SU-DHL-6 (cell line): ENCODE data around the gene AGBL3.

Experiments
- H2AFZ ChIP-seq: fragments of 200-600 bp; sonication (generic); 2 replicates; pipeline ENCODE4 v1.6.1; 2014; ENCODE audit warnings: low read depth, mild to moderate bottlenecking, moderate library complexity, mixed read lengths, antibody characterized with exemption, low read length; ENCODE audit not compliant: severe bottlenecking
- H3F3A ChIP-seq: fragments of 200-600 bp; shearing (Covaris generic); 2 replicates; pipeline ENCODE4 v1.6.0; 2016; ENCODE audit warnings: antibody characterized with exemption, mild to moderate bottlenecking; ENCODE audit not compliant: insufficient read depth
- H3K27ac ChIP-seq: fragments of 200-600 bp; sonication (generic); 2 replicates; pipeline ENCODE4 v1.5.1; 2016; ENCODE audit warnings: low read depth, mild to moderate bottlenecking, low read length, moderate library complexity, mixed read lengths
- H3K27me3 ChIP-seq: fragments of 200-600 bp; sonication (generic), shearing (Covaris generic); 2 replicates; pipeline ENCODE4 v1.6.0; 2014; ENCODE audit warnings: mild to moderate bottlenecking, low read length
- H3K36me3 ChIP-seq: fragments of 200-600 bp; sonication (generic); 2 replicates; pipeline ENCODE4 v1.6.1; 2014; ENCODE audit warnings: mild to moderate bottlenecking, low read length, mixed read lengths
- H3K4me2 ChIP-seq: fragments of 300-600, 200-600 bp; shearing (Covaris generic), sonication (generic); 2 replicates; pipeline ENCODE4 v1.6.0; 2014; ENCODE audit warnings: low read length, low read depth, mild to moderate bottlenecking; ENCODE audit not compliant: poor library complexity, severe bottlenecking
- H3K4me3 ChIP-seq: fragments of 200-600 bp; sonication (generic); 2 replicates; pipeline ENCODE4 v1.5.1; 2014; ENCODE audit warnings: antibody characterized with exemption, low read length, mild to moderate bottlenecking, mixed read lengths; ENCODE audit not compliant: insufficient read depth, poor library complexity, severe bottlenecking
- H3K79me2 ChIP-seq: fragments of 200-600 bp; sonication (generic); 2 replicates; pipeline ENCODE4 v1.6.1; 2014; ENCODE audit warnings: mild to moderate bottlenecking, low read length, moderate library complexity; ENCODE audit not compliant: insufficient read depth
- H3K9ac ChIP-seq: fragments of 200-600 bp; sonication (generic); 2 replicates; pipeline ENCODE4 v1.7.0; 2014; ENCODE audit warnings: mild to moderate bottlenecking, low read length
- H3K9me2 ChIP-seq: fragments of 200-600 bp; sonication (generic); replicated peaks from 2 replicates; pipeline ENCODE4 v1.6.1; 2014; ENCODE audit warnings: low read length; ENCODE audit not compliant: insufficient read depth
- H3K9me3 ChIP-seq: fragments of 200-600 bp; sonication (generic); 2 replicates; pipeline ENCODE4 v1.6.1; 2014; ENCODE audit warnings: low read length, mixed read lengths; ENCODE audit not compliant: insufficient read depth
- H4K20me1 ChIP-seq: fragments of 200-600 bp; sonication (generic); 2 replicates; pipeline ENCODE4 v1.6.1; 2014; ENCODE audit warnings: low read depth, mild to moderate bottlenecking, antibody characterized with exemption, low read length, moderate library complexity, mixed read lengths
- CTCF ChIP-seq: fragments of 200-600 bp; sonication (generic); IDR thresholded peaks from one replicate; pipeline ENCODE4 v1.5.1; 2017; ENCODE audit warnings: antibody characterized with exemption, mild to moderate bottlenecking, low read length, moderate library complexity; ENCODE audit not compliant: insufficient read depth, poor library complexity, severe bottlenecking
- EZH2phosphoT487 ChIP-seq: fragments of 200-600 bp; sonication (generic), shearing (Covaris generic); conservative IDR thresholded peaks from 2 replicates; pipeline ENCODE4 v1.6.1; 2018; ENCODE audit warnings: mild to moderate bottlenecking, antibody characterized with exemption, low read length, moderate library complexity, mixed read lengths

AGBL3 gene

GRCh38 chr7:135075716-135076115 lies 89.4 kb downstream of the AGBL3 start:
- no peaks in the 10 kb centered on the region for H3F3A ChIP-seq
- no peaks in the 10 kb centered on the region for H3K79me2 ChIP-seq
- H3K9ac ChIP-seq: no peak overlapping the region
- no peak overlapping the region for H3K27ac ChIP-seq
- H3K36me3 ChIP-seq: no peaks in the 10 kb centered on the region
- no peaks in the 10 kb centered on the region for H3K9me3 ChIP-seq
- H3K9me2 ChIP-seq: no peaks in the 10 kb centered on the region
- no peaks in the 10 kb centered on the region for H4K20me1 ChIP-seq
- H3K4me2 ChIP-seq: no peak overlapping the region
- no peak overlapping the region for H3K4me3 ChIP-seq
- H3K27me3 ChIP-seq: no peaks in the 10 kb centered on the region
- TF ChIP-seq EZH2phosphoT487 (no peak), CTCF (no peak)
- H2AFZ ChIP-seq: no peak overlapping the region

GRCh38 chr7:135076882-135077281 lies 90.6 kb downstream of the AGBL3 start:
- H3K4me2 ChIP-seq: no peak overlapping the region
- no peaks in the 10 kb centered on the region for H3K79me2 ChIP-seq
- no peak overlapping the region for H2AFZ ChIP-seq
- H3F3A ChIP-seq: no peaks in the 10 kb centered on the region
- H3K4me3 ChIP-seq: no peak overlapping the region
- H3K36me3 ChIP-seq: no peaks in the 10 kb centered on the region
- H3K27me3 ChIP-seq: no peaks in the 10 kb centered on the region
- no peaks in the 10 kb centered on the region for H3K9me2 ChIP-seq
- no peak overlapping the region for H3K9ac ChIP-seq
- TF ChIP-seq CTCF: no peak
- no peak for TF ChIP-seq EZH2phosphoT487
- H3K27ac ChIP-seq: no peak overlapping the region
- H3K9me3 ChIP-seq: no peaks in the 10 kb centered on the region
- H4K20me1 ChIP-seq: no peaks in the 10 kb centered on the region

- H4K20me1 ChIP-seq: no peaks in the 10 kb centered on the region
- H3K4me2 ChIP-seq: no peak overlapping the region
- H3K4me3 ChIP-seq: no peak overlapping the region
- H3F3A ChIP-seq: no peaks in the 10 kb centered on the region
- H3K27ac ChIP-seq: no peak overlapping the region
- H3K9me2 ChIP-seq: no peaks in the 10 kb centered on the region
- H3K9me3 ChIP-seq: no peaks in the 10 kb centered on the region
- H3K9ac ChIP-seq: no peak overlapping the region
- H3K36me3 ChIP-seq: no peaks in the 10 kb centered on the region
- H3K27me3 ChIP-seq: no peaks in the 10 kb centered on the region
- no peak for TF ChIP-seq CTCF
- no peak for TF ChIP-seq EZH2phosphoT487
- H2AFZ ChIP-seq: no peak overlapping the region
- no peaks in the 10 kb centered on the region for H3K79me2 ChIP-seq
Observed at GRCh38 chr7:135077642-135078041, 91.3 kb downstream of the AGBL3 start.

GRCh38 chr7:135078051-135078450 lies 91.7 kb downstream of the AGBL3 start:
- Histone ChIP-seq H3K9me3 (no peaks in the 10 kb centered on the region), H3K9me2 (no peaks in the 10 kb centered on the region), H3K27ac (no peak overlapping the region), H3F3A (no peaks in the 10 kb centered on the region), H3K36me3 (no peaks in the 10 kb centered on the region), H3K4me3 (no peak overlapping the region), H2AFZ (no peak overlapping the region), H3K27me3 (no peaks in the 10 kb centered on the region), H3K4me2 (no peak overlapping the region), H3K9ac (no peak overlapping the region), H3K79me2 (no peaks in the 10 kb centered on the region), H4K20me1 (no peaks in the 10 kb centered on the region)
- TF ChIP-seq EZH2phosphoT487: no peak
- TF ChIP-seq CTCF: no peak
